HepG2 (cell line): ENCODE measurements around the gene TSTD1. TPM values are rescaled to one million over a fixed set of nuclear protein-coding genes. Genes with fewer than 3 reads are reported as not detected.

ENCODE experiments used
- BRCA1 ChIP-seq: sonication (generic); formaldehyde crosslinking; IDR thresholded peaks from 2 replicates; pipeline ENCODE4 v1.4.0; 2020; ENCODE audit warnings: missing genetic modification reagents
- CBX5 ChIP-seq: sonication (generic); formaldehyde crosslinking; IDR thresholded peaks from 2 replicates; pipeline ENCODE4 v1.4.0; 2020; ENCODE audit warnings: missing genetic modification reagents, borderline replicate concordance
- CHD4 ChIP-seq: fragments of 200-600 bp; sonication (generic); IDR thresholded peaks from 2 replicates; pipeline ENCODE4 v1.7.0; 2017; ENCODE audit warnings: mild to moderate bottlenecking, low read length, borderline replicate concordance
- DNMT3B ChIP-seq: conservative IDR thresholded peaks from 2 replicates; pipeline ENCODE4 v1.6.1; 2016; ENCODE audit warnings: missing biosample characterization, control low read depth
- ESRRA ChIP-seq: sonication (generic); formaldehyde crosslinking; IDR thresholded peaks from 2 replicates; pipeline ENCODE4 v1.5.1; 2020; ENCODE audit warnings: mild to moderate bottlenecking, low read depth, missing genetic modification reagents
- MBD4 ChIP-seq: IDR thresholded peaks from 2 replicates; pipeline ENCODE4 v1.6.1; 2012; ENCODE audit warnings: low read length, inconsistent platforms, borderline replicate concordance
- MLLT10 ChIP-seq: sonication (generic); formaldehyde crosslinking; IDR thresholded peaks from 2 replicates; pipeline ENCODE4 v1.4.0; 2020; ENCODE audit warnings: missing genetic modification reagents
- POLR2A ChIP-seq, 2 experiments: IDR thresholded peaks; 2 replicates each; pipeline ENCODE4 v1.6.1; 2011; ENCODE audit warnings: low read depth in 2 of 2, low read length in 2 of 2, mild to moderate bottlenecking in 1 of 2, moderate library complexity in 1 of 2; ENCODE audit not compliant: insufficient read depth in 1 of 2
- RFX1 ChIP-seq: fragments of 450-650 bp; IDR thresholded peaks from 2 replicates; pipeline ENCODE4 v1.6.1; 2017
- SIX4 ChIP-seq: sonication (generic); formaldehyde crosslinking; IDR thresholded peaks from 2 replicates; pipeline ENCODE4 v1.4.0; 2020; ENCODE audit warnings: missing genetic modification reagents
- THRA ChIP-seq: sonication (generic); formaldehyde crosslinking; IDR thresholded peaks from 2 replicates; pipeline ENCODE4 v1.4.0; 2020; ENCODE audit warnings: missing genetic modification reagents, borderline replicate concordance
- TMF1 ChIP-seq: sonication (generic); formaldehyde crosslinking; IDR thresholded peaks from 2 replicates; pipeline ENCODE4 v1.8.1; 2022; ENCODE audit warnings: low read depth, missing genetic modification reagents
- ZBTB38 ChIP-seq: sonication (generic); formaldehyde crosslinking; IDR thresholded peaks from 2 replicates; pipeline ENCODE4 v1.5.1; 2020; ENCODE audit warnings: mild to moderate bottlenecking, missing genetic modification reagents
- ZFAT ChIP-seq: sonication (generic); formaldehyde crosslinking; conservative IDR thresholded peaks from 2 replicates; pipeline ENCODE4 v1.8.1; 2023; ENCODE audit warnings: missing genetic modification reagents, inconsistent platforms
- ZNF207 ChIP-seq: fragments of 450-650 bp; IDR thresholded peaks from 2 replicates; pipeline ENCODE4 v1.6.1; 2016; ENCODE audit warnings: antibody characterized with exemption, borderline replicate concordance
- ZNF362 ChIP-seq: sonication (generic); formaldehyde crosslinking; IDR thresholded peaks from 2 replicates; pipeline ENCODE4 v1.4.0; 2020; ENCODE audit warnings: missing genetic modification reagents, mild to moderate bottlenecking, borderline replicate concordance
- ZNF468 ChIP-seq: sonication (generic); formaldehyde crosslinking; IDR thresholded peaks from 2 replicates; pipeline ENCODE4 v1.8.0; 2022; ENCODE audit warnings: mild to moderate bottlenecking, moderate library complexity, missing genetic modification reagents
- ZNF530 ChIP-seq: sonication (generic); formaldehyde crosslinking; IDR thresholded peaks from 2 replicates; pipeline ENCODE4 v1.5.0; 2020; ENCODE audit warnings: low read depth, mild to moderate bottlenecking, missing genetic modification reagents
- ZNF564 ChIP-seq: sonication (generic); formaldehyde crosslinking; IDR thresholded peaks from 2 replicates; pipeline ENCODE4 v1.8.1; 2023; ENCODE audit warnings: mild to moderate bottlenecking, missing genetic modification reagents
- ZNF737 ChIP-seq: sonication (generic); formaldehyde crosslinking; IDR thresholded peaks from 2 replicates; pipeline ENCODE4 v1.5.0; 2020; ENCODE audit warnings: missing genetic modification reagents, mild to moderate bottlenecking, borderline replicate concordance
- ZNF766 ChIP-seq: sonication (generic); formaldehyde crosslinking; IDR thresholded peaks from 2 replicates; pipeline ENCODE4 v1.5.0; 2020; ENCODE audit warnings: missing genetic modification reagents, borderline replicate concordance
- polyA plus RNA-seq, 8 experiments: library from polyadenylated mRNA; depleted of rRNA in 3 of 8; stranded (reverse) in 7 of 8; unstranded in 1 of 8; fragments of >200 nt; fragmentation: Illumina TruSeq in 4 of 8; extraction: Trizol in 4 of 8; gene quantifications; 2 replicates each; pipeline versions ENCODE4 v1.2.1 to v1.2.3, GENCODE V29; 2011 to 2016; ENCODE audit warnings: low read depth in 4 of 8, missing spikeins in 1 of 8, mixed read lengths in 1 of 8; ENCODE audit not compliant: insufficient read depth in 1 of 8
- total RNA-seq, 5 experiments: library from RNA; depleted of rRNA; stranded (reverse); fragments of >200 nt; fragmentation: Illumina TruSeq; extraction: Trizol; gene quantifications; 2 replicates each; pipeline ENCODE4 v1.2.3, GENCODE V29; 2016; ENCODE audit warnings: low read depth in 1 of 5
- TF ChIP-seq, protein P1 (sequence below): sonication (generic); formaldehyde crosslinking; IDR thresholded peaks from 2 replicates; pipeline ENCODE4 v1.9.0; 2021; ENCODE audit warnings: missing genetic modification reagents, borderline replicate concordance

Gene TSTD1
- total and polyA plus RNA-seq, 2 of the 13 experiments (the other 11 are each of a cell fraction or from before 2014, with no cell fraction given) = 0.15 to 0.31 TPM

GRCh38 chr1:161013488-161014230 is 25.1 kb downstream of the TSTD1 start (continued):
- peak; percentile 81; the same call in 1 of the 2 replicates for TF ChIP-seq THRA (CRISPR knock-in tag)
- TF ChIP-seq CBX5 (CRISPR knock-in tag) = peak; percentile 89; the same call in 1 of the 2 replicates
- no peak for TF ChIP-seq ZNF737
- TF ChIP-seq ZNF766 (CRISPR knock-in tag) = no peak
- TF ChIP-seq DNMT3B (CRISPR knock-in tag) = no peak; the same call in 1 of the 2 replicates
- TF ChIP-seq BRCA1 = peak; percentile 70; the same call in 1 of the 2 replicates
- TF ChIP-seq POLR2A (IDR thresholded peaks at IDR 0.05; ENCODE audit: insufficient read depth in 1 of 2, low read depth in 2 of 2, low read length in 2 of 2) = peak; percentile 27 to 70; a peak in 3 of 4 replicates
- TF ChIP-seq ZNF468 (CRISPR knock-in tag) = no peak
- peak; percentile 92 for TF ChIP-seq ESRRA (CRISPR knock-in tag)
- TF ChIP-seq RFX1 = no peak
- TF ChIP-seq TMF1 = no peak; the same call in 1 of the 2 replicates
- no peak for TF ChIP-seq MBD4
- TF ChIP-seq SIX4 (CRISPR knock-in tag) = peak; percentile 65
- no peak for TF ChIP-seq ZNF207
- no peak for TF ChIP-seq MLLT10 (CRISPR knock-in tag)
- TF ChIP-seq ZNF530 (CRISPR knock-in tag) = no peak
- TF ChIP-seq CHD4 = peak; percentile 90; the same call in 1 of the 2 replicates
- TF ChIP-seq, protein P1, sequence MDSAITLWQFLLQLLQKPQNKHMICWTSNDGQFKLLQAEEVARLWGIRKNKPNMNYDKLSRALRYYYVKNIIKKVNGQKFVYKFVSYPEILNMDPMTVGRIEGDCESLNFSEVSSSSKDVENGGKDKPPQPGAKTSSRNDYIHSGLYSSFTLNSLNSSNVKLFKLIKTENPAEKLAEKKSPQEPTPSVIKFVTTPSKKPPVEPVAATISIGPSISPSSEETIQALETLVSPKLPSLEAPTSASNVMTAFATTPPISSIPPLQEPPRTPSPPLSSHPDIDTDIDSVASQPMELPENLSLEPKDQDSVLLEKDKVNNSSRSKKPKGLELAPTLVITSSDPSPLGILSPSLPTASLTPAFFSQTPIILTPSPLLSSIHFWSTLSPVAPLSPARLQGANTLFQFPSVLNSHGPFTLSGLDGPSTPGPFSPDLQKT (CRISPR knock-in tag) = no peak
- peak; percentile 50; the same call in 1 of the 2 replicates for TF ChIP-seq ZNF362 (CRISPR knock-in tag)
- TF ChIP-seq ZNF564 (CRISPR knock-in tag) = peak; percentile 54
- TF ChIP-seq ZFAT (CRISPR knock-in tag) = no peak
- TF ChIP-seq ZBTB38 (CRISPR knock-in tag) = peak; percentile 37; the same call in 1 of the 2 replicates
